GM10847 (cell line): ENCODE results near the gene UVRAG.

Source experiments
- POLR2A ChIP-seq: IDR thresholded peaks from 2 replicates; pipeline ENCODE4 v1.6.1; 2011; ENCODE audit not compliant: insufficient read length; ENCODE audit errors: extremely low read depth

The UVRAG gene

GRCh38 chr11:76025817-76026216 lies 210.8 kb downstream of the UVRAG start:
- TF ChIP-seq POLR2A: no peak

GRCh38 chr11:76026281-76026680 lies 211.3 kb downstream of the UVRAG start:
- TF ChIP-seq POLR2A: no peak

DNA sequence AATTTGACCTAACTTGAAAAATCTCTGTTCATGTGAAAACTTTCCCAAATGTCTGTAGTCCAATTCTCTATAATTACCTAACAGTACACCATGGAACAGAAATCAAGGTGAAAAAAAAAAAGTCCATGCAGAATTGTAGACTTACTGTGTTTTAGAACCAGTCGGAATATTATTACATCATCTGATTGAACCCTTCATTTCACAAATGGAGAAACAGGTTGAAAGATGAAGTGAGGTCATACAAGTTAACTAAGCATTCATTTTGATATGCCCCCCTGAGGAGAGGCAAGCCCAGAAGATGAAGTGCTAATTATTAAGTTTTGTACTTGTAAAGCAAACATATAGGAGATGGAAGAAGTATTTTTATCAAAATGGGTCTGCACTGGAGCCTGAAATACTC lies 211.9 kb downstream of the UVRAG start:
- no peak for TF ChIP-seq POLR2A

DNA sequence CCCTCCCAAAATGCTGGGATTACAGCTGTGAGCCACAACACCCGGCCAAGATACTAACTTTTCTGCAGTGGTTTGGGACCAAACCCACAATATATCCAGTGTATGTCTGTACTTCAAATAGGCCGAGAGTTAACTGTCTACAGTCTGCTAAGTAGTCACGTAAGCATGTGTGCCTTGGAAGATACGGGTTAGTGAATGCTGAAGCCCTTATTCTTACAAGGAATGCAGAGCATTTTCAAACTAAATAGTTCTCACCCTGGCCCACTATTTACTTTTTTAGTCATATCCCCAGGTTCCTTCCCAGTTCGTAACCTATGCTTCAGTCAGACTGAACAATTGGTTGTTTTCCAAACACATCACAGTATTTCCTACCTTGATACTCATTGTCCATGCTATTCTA lies 215.3 kb downstream of the UVRAG start:
- TF ChIP-seq POLR2A: no peak

GRCh38 chr11:76030968-76031590 lies 216.1 kb downstream of the UVRAG start:
- TF ChIP-seq POLR2A: no peak

DNA sequence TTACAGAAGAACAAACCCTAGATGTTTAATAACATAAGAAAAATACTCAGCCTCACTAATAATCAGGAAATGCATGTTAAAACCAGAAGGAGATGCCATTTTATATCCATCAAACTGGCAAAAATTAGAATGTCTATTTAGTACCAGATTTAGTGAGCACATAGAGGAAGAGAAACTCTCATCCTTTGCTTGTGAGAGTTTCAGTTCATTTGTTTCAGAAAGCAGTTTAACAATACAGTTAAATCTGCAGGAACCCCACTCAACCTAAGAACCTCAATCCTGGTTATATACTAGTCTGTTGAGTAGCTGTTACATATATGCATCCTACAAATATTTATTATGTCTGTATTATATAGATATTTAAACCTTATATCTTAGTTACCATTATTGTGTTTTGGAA lies 218.7 kb downstream of the UVRAG start:
- TF ChIP-seq POLR2A: no peak

DNA sequence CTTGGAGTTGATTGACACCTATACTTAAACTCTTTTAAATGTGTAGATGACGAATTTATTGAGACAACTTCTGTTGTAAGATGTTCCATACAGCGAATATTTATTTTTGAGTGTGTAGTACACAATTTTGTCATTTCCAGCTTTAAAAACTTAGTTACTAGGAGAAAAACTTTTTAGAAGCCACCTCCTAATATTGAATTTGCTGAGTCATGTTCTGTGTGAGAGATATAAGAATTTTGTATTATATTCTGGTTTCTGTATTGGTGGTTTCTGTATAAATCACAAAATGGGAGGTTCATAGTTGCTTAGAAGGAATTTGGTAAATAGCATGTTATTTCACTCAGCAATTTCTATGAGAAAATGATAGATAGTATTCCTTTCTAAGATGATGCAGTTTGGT lies 220.0 kb downstream of the UVRAG start:
- TF ChIP-seq POLR2A: no peak

DNA sequence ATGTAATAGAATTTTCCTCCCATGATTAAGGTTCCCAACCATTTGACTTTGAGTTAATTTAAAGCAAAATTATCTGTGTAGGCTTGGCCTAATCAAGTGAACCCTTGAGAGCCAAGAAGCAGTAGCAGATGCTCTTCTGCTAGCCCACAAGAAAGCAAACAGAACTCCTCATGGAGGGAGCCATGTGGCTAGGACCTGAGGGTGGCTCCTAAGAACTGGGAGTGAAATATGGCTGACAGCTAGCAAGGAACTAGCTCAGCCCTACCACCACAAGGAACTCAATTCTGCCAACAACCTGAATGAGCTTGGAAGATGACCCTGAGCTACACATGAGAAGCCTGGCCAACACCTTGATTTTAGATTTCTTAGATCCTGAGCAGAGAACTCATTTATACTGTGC lies 223.6 kb downstream of the UVRAG start:
- no peak for TF ChIP-seq POLR2A

DNA sequence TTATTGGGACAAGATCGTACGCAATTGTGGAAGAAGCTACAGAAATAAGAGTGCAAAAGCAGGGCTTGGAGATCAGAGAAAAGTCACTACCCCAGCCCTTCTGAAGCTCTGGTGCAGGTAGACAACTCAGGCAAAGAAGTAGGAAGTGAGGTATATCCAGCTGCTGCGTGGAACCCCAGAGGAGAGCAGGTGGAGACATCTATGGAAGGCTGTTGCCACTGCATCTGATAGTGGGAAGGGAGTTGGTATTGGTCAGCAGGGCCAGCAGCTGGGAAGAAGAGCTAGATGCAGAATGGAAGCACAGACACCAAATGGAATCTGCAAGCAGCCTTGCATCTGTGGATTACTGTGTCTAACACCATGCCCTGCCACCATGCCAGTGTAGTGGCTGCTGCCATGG lies 226.2 kb downstream of the UVRAG start:
- TF ChIP-seq POLR2A: no peak

GRCh38 chr11:76044750-76045320 lies 229.8 kb downstream of the UVRAG start:
- no peak for TF ChIP-seq POLR2A

DNA sequence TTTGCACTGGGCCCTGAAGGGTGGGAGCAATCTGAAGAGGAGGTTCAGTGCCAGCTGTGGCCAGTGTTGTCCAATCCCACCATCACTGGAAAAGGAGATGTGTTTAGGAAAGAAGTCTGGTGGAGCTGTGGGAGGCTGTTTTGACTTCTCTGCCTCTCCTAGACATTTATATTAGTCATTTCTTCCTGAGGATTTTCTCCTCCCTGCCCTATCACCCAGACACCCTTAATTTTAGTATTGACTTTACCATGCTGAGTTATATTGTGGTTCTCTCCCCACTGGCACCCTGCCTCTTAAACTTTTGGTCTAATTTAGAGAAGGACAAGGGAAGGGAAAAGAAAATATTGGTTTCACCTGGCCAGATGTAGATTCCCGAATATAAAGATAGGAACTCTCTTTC lies 232.2 kb downstream of the UVRAG start:
- no peak for TF ChIP-seq POLR2A

DNA sequence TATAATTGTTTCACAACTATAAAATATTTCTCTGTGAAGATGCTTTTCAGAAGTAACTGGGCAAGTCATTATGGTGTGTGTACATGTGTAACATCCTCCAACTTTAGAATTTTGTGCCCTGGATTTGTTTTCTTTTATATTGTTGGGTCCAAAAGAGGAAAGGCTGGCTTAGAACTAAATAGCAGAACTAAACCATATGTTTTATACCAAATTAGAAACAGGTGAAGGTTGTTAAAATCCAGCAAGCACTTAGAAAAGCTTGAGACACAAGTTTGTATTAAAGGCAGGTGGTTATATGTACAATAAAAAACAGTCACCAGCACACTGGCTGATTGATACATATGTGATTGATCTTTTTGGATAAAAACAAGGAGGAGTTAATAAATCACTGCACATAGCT lies 232.8 kb downstream of the UVRAG start:
- no peak for TF ChIP-seq POLR2A

DNA sequence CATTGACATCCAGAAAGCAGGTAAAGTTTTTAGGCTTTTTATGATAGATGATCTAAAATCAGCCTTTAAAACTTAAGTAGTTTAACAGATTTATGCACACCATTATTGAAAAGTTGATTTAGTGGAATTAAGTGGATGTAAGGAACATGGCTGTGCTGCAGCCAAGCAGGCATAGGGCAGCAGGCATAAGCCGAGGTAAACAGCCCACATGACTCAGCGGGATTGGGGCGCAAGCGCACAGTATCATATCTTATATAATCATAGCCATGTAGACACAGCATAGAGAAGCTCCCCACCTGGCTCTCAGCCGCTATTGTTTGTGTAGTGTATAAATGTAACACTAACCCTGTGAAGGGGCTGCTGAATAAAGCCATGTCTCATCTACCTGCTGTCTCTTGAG lies 233.8 kb downstream of the UVRAG start:
- no peak for TF ChIP-seq POLR2A

- TF ChIP-seq POLR2A: no peak
These were observed 234.5 kb downstream of the UVRAG start for GRCh38 chr11:76049511-76049910.

GRCh38 chr11:76051937-76052336 lies 236.9 kb downstream of the UVRAG start:
- no peak for TF ChIP-seq POLR2A

GRCh38 chr11:76054330-76054729 lies 239.3 kb downstream of the UVRAG start:
- no peak for TF ChIP-seq POLR2A

- TF ChIP-seq POLR2A: no peak
These were observed 241.9 kb downstream of the UVRAG start for GRCh38 chr11:76056876-76057275.
